Right kidney (tissue), 1 donor: ENCODE data around the gene HYAL3.
"Not testable (repeated sequence)": the region's sequence is repeated elsewhere in the genome, so short reads cannot be mapped to it uniquely, and the experiment has no call there.

Experiments used
- DNase-seq: peaks from one replicate; pipeline ENCODE4 v3.0.0-alpha.2; 2016

The HYAL3 gene

DNA sequence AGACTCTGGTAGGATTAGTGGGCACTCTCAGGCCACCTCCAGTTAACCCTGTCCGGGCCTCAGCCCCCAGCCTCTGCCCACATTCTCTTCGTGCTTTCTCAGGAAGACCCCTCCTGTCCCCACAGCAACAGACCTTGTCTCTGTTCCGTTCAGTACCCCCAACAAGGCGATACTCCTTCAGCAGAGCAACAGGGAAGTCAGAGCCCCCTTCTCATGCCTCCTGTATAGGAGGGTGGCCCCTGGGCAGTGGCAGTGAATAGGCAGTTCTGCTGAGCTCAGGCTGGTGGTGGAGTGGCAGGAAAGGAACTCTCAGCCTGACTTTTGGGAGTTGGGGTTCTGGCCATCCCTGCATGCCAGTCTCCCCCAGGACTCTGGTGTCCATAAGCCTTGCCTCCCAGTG lies 29.7 kb downstream of the HYAL3 start:
- DNase-seq, result peak; percentile 51

- DNase-seq, result peak; percentile 75
These were observed 30.3 kb downstream of the HYAL3 start, which contains the start of gene SEMA3B for GRCh38 chr3:50268703-50269451. TSS of gene SEMA3B (plus strand) at chr3:50269147. CDS start at chr3:50269241, 94 bp downstream.

DNA sequence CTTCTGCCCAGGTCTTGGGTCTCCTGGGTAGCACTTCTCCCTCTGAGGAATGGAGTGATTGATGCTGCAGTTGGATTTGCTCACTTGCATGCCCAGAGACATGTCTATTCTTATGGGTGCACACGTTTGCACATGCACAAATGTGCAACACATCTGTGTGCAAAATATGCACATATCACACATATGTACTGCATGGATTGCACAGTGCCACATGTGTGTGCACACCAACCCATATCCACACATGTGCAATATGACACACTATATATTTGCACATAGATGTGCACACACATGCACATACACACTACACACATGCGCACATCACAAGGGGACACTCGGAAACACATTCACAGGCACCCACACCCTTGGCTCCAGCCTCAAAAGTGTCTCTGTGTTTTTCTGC lies 30.9 kb downstream of the HYAL3 start:
- no peak for DNase-seq

GRCh38 chr3:50267280-50267913 lies 31.8 kb downstream of the HYAL3 start:
- peak; percentile 70 for DNase-seq

DNA sequence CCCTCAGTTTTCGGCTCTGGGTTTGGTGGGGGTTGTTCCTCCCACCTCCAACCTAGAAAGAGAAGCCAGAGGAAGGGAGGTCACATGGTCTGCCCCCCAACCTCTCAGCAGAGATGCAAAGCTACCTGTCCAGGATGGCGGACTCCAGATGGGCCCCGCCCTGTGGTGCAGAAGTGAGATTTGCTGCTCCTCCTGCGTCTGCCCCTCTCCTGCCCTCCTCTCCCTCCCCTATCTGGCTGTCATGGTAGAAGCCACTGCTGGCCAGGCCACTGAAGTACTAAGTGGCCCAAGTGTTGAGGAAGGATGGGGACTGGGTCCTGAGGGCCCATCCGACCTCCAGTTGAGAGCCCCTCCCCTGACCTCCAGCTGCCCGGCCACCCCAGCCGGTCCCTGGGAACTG lies 32.4 kb downstream of the HYAL3 start:
- DNase-seq, result no peak

- no peak for DNase-seq
These were observed 33.2 kb downstream of the HYAL3 start for GRCh38 chr3:50266017-50266416.

DNA sequence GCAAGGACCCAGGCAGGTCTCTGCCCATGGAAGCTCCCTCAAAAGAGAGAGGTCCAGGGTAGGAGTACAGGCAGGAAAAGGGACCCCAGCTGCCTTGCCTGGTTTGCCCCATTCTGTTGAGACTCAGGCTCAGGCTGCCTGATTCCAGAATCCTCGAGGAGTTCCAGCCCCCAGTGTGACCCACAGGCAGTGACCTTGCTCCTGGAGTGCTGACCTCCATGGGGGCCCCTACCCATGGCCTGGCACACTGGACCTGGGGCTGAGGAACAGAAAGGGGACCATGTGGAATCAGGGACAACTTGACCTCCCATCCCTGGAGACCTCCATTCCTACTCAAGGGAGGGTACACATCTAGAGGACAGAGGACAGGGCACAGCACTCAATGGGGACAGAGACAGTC lies 33.6 kb downstream of the HYAL3 start:
- no peak for DNase-seq

- peak; percentile 69 for DNase-seq
These were observed 34.2 kb downstream of the HYAL3 start for GRCh38 chr3:50264964-50265485.

- DNase-seq, result peak; percentile 82
These were observed 34.7 kb downstream of the HYAL3 start for GRCh38 chr3:50264383-50264963.

DNA sequence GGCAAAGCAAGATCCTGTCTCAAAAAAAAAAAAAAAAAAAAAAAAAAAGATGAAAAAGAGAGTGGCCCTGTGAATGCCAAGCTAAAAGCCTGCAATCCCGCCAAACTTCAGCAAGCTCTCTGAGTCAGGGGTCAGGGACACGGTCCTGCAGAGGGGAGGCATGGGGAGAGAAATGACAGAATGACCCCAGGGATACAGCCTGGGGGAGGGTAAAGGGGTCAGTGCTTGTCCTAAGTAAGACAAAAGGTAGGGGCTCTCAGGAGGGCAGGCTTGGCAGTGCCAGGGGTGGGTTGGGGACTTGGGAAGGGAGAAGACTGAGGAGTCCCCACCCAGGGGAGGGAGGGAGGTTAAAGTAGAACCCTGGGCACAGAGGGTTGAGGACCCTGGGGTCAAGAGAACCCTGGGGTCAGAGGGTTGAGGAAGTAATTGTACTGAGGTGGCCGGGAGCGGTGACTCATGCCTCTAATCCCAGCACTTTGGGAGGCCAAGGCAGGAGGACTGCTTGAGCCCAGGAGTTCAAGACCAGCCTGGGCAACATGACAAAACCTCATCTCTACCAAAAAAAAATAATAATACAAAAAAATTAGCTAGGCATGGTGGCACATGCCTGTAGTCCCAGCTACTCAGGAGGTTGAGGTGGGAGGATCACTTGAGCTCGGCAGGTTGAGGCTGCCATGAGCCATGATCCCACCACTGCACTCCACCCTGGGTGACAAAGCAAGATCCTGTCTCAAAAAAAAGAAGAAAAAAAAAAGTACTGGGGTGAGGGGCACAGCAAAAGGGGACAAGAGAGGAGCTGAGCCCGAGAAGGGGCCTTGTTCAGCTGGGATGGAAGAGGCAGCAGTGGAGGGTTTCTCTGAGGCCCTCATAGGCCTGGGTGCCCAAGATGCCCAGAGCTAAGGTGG lies 35.5 kb downstream of the HYAL3 start:
- no peak for DNase-seq

DNA sequence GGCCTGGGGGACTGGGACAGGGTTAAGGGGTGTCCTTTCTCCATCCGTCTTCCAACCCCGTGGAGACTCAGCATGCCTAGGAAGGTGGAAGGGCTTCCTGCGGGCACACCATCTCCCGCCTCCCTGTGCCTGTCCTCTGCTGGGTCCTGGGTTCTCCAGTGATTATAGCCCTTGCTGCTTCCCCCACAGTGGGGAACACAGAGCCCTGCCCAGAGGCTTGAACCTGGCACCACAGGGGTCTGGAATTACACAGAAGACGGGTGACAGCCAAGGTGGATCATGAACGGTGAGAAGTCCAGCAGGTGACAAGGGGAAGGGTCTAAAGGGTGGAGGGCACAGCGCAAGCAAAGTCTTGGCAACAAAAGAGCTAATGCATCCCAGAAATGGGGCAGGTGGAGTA lies 36.4 kb downstream of the HYAL3 start:
- DNase-seq, result no peak

GRCh38 chr3:50262200-50262599 lies 37.0 kb downstream of the HYAL3 start:
- not testable (repeated sequence) for DNase-seq

GRCh38 chr3:50261505-50261904 lies 37.7 kb downstream of the HYAL3 start:
- no peak for DNase-seq

DNA sequence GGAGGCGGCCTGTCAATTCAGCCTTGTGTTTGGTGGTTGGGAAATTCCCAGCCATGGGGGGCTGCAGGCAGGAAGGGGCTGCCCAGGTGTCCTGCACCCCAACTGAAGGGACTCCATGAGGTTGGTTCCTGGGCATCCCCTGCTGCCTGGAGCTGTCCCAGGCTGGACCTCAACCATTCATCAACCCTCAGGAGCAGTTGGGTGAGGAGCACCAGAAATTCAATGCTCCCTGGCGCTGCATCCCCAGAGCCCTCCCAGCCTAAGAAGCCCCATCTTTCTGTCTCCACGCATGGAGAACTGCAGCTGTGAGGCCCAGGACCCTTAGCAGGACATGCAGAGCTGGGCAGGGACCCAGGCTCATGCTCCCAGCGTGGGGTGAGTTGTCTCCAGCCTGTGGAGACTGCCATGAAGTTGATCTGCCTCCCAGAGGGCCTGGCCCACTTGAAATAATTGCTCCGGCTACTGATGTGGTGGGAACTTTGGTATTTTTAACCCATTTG lies 38.2 kb downstream of the HYAL3 start:
- no peak for DNase-seq

DNA sequence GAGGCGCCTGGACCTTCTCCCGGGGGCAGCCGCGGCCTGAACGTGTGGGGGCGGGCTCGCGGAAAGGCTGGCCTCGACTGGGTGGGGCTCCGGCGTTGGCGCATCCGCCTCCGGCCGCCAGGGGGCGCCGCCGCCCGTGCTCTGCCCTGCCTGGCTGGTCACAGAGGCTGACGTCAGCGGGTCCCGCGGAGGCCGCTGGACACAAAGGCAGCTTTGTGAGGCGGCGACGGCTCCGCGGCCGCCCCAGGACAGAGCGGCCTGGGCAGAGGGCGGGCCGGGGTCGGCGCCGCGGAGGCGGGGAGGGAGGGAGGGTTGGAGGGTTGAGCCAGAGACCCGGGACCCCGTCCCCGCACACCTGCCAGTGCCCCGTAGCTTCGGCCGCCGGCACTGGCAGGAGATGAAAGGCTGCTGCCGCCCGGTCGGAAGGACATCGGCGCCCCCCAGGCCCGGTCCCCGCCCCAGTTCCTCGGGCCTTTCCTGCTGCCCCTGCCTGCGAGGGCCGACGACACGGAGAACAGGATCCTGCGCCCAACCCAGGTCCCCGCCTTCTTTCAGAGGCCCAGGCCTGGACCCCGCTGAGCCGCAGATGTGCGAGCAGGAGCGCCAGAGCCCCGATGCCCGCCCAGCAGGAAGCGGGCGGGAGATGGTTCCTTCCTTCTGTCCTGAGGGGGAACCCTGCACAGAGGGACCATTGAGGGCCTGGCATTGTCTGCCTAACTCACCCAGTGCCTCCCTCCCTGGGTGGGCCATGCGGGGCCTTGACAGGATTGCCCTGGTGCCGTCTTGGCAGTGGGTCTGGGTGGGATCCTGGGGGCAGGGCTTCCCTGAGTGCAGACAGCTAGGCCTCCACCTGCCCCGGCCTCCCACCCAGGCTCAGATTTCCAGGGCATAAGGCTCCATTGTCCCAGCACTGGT lies 38.9 kb downstream of the HYAL3 start:
- peak; percentile 94 for DNase-seq

GRCh38 chr3:50259432-50260026 lies 39.7 kb downstream of the HYAL3 start:
- DNase-seq, result no peak

GRCh38 chr3:50258979-50259378 lies 40.2 kb downstream of the HYAL3 start:
- DNase-seq, result no peak

DNA sequence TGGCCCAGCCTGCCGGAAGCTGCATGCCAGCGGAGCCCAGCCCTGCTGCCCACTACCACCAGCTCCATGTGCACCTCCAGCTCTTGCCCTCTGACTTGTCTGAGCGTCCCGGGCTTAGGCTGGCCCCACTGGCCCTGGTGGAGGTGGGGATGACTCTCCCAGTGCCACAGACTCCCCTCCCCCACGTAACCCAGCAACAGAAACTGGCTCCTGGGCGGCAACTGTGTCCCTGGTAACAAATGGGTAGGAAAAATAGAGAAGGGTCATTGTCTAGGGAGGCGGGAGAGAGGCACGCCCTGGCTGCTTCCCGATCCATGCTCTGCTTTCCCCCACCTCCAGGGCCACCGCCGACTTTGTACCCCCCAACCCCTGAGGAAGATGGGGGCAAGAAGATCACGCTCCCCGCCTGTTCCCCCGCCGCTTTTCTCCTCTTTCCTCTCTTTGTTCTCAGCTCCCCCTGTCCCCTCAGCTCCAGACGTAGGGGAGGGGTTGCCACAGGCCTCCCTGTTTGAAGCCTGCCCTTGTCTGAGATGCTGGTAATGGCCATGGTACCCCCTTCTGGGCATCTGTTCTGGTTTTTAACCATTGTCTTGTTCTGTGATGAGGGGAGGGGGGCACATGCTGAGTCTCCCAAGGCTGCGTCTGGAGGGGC lies 41.0 kb downstream of the HYAL3 start:
- no peak for DNase-seq

DNA sequence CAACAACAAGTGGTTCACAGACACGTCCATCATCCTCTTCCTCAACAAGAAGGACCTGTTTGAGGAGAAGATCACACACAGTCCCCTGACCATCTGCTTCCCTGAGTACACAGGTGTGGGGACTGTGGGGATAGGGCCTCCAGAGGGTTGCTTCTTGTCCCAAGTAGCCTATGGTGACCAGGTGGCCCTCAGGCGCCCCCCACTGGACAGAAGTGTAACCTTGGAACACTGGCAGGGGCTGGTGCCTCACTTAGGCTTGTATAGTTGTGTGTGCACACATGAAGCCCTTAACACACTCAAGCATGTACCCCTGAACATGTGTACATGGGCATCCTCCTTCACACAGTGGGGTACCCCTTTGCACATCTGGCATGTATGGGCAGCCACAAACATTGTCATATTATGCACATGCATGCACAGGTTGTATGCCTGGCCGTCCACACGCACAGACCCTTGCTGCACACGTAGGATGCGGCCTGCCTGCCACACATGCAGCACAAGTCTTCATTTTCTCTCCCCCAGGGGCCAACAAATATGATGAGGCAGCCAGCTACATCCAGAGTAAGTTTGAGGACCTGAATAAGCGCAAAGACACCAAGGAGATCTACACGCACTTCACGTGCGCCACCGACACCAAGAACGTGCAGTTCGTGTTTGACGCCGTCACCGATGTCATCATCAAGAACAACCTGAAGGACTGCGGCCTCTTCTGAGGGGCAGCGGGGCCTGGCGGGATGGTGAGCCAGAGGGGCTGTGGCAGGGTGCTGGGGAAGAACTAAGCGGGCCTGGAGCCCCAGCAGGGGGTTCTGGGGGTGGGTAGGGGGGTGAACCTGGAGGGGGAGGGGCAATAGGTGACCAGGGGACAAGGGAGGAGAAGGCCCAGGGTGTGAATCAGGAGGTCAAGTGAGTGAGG lies 42.0 kb downstream of the HYAL3 start:
- DNase-seq, result no peak
